Activated naive CD8-positive, alpha-beta T cell treated with anti-CD3 and anti-CD28 coated beads, Interleukin-2, amount 50 U/mL, for 24 hours (primary cell): ENCODE measurements around the gene AP1B1.
A peak's percentile ranks its signal among the peaks of the same experiment; 100 is the strongest.
"Not testable (repeated sequence)": the region's sequence is repeated elsewhere in the genome, so short reads cannot be mapped to it uniquely, and the experiment has no call there.

Experiments used
- ATAC-seq: fragments of 150-1000 bp; cut with Tn5 transposase; one replicate; pipeline ENCODE4 v1.10.0; 2021
- DNase-seq: peaks from one replicate; pipeline ENCODE4 v3.0.0; 2021
- H3K27ac Mint-ChIP-seq: one replicate; pipeline ENCODE4 v1.8.0; 2021; ENCODE audit warnings: mild to moderate bottlenecking, mixed read lengths
- H3K27me3 Mint-ChIP-seq: one replicate; pipeline ENCODE4 v1.8.0; 2021; ENCODE audit warnings: mixed read lengths
- H3K36me3 Mint-ChIP-seq: one replicate; pipeline ENCODE4 v1.8.0; 2021; ENCODE audit warnings: low read depth, mixed read lengths
- H3K4me1 Mint-ChIP-seq: one replicate; pipeline ENCODE4 v1.8.0; 2021; ENCODE audit warnings: mixed read lengths
- H3K4me3 Mint-ChIP-seq: one replicate; pipeline ENCODE4 v1.8.0; 2021; ENCODE audit warnings: mild to moderate bottlenecking, moderate library complexity, mixed read lengths
- H3K9me3 Mint-ChIP-seq: one replicate; pipeline ENCODE4 v1.8.0; 2021; ENCODE audit warnings: mixed read lengths

AP1B1 gene

DNA sequence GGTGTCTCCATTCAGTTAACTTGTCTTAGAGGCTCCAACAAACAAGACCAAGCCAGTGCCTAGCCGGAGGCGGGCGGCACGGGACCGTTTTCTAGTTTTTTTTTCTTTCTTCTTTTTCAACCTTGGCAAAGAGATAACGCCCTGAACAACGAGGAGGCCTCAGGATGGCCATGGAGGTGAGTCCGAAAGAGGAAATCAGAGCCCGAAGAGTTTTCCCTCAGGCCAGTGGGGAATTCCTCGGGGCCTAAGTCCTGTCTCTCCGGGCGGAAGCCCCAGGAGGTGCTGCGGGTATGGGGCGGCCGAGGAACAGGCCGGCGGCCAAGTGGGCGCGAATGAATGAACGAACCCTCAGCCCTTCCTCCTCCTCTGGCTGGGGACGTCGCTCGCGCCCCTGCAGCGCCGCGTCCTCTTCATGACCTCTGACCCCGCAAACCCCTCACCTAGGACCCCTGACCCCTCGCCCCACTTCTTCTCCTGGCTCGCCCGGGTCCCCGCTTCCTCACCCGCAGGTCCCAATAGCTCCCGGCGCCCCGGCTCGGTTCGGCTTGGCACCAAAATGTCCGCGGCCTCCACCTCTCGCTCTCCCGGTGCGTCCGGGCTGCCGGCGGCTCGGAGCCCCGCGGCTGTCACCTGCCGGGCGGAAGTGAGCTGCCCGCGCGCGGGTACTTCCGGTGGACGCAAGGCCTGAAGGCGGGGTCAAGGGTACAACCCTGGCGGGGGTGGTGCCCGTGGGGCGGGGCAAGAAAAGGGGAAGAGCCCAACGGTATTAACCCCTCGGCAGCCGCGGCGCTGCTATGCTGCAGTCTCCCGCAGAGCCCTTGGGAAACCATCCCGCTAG lies at the start of gene AP1B1:
Gene AP1B1, minus strand, starts transcription at position 650 of the 838 bp plus-strand sequence. CDS start 21,327 bp downstream, outside the sequence.
- Mint-ChIP-seq H3K27me3 (no peaks in the 10 kb centered on the region), H3K4me1 (peaks cover 49% of the 10 kb centered on the region), H3K27ac (peak within 1 kb of the TSS; percentile 87), H3K4me3 (peak within 1 kb of the TSS; percentile 90), H3K9me3 (no peaks in the 10 kb centered on the region), H3K36me3 (peaks cover 6% of the 10 kb centered on the region)
- DNase-seq (peak; percentile 97), ATAC-seq (peak; percentile 97)

- no peaks in the 10 kb centered on the region for H3K4me1 Mint-ChIP-seq
- ATAC-seq (no peak), DNase-seq (no peak)
- H3K9me3 Mint-ChIP-seq: no peaks in the 10 kb centered on the region
- peaks cover 13% of the 10 kb centered on the region for H3K27me3 Mint-ChIP-seq
- H3K27ac Mint-ChIP-seq: no peak overlapping the region
- H3K4me3 Mint-ChIP-seq: no peak overlapping the region
- no peaks in the 10 kb centered on the region for H3K36me3 Mint-ChIP-seq
Measured at GRCh38 chr22:29435236-29436136, 47.1 kb upstream of the AP1B1 start.

DNA sequence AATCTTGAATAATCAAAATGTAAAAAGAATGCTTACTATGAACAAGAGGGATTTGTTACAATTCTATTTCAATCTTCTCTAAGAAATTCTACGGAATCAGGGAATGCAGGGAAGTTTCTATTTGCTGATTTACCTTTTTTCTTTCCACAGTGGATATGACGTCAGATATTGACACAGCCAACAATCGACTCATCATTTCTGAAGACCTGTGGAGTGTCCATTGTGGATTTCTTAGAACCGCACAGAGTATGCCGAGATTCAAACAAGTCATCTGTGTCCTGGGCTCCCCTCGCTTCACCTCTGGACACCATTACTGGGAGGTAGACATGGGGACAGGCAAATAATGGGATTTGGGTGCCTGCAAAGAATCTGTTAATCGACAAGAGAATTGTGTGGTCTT lies 45.9 kb upstream of the AP1B1 start:
- H3K27me3 Mint-ChIP-seq: peaks cover 13% of the 10 kb centered on the region
- no peaks in the 10 kb centered on the region for H3K36me3 Mint-ChIP-seq

GRCh38 chr22:29433856-29434255 lies 45.5 kb upstream of the AP1B1 start:
- ATAC-seq: no peak
- no peaks in the 10 kb centered on the region for H3K4me1 Mint-ChIP-seq
- no peaks in the 10 kb centered on the region for H3K36me3 Mint-ChIP-seq
- no peak for DNase-seq
- H3K9me3 Mint-ChIP-seq: no peaks in the 10 kb centered on the region
- peaks cover 13% of the 10 kb centered on the region for H3K27me3 Mint-ChIP-seq
- no peak overlapping the region for H3K27ac Mint-ChIP-seq
- no peak overlapping the region for H3K4me3 Mint-ChIP-seq

More for the DNA sequence above, 45.9 kb upstream of the AP1B1 start:
- no peaks in the 10 kb centered on the region for H3K4me1 Mint-ChIP-seq
- no peak overlapping the region for H3K4me3 Mint-ChIP-seq
- DNase-seq (no peak), ATAC-seq (no peak)
- no peak overlapping the region for H3K27ac Mint-ChIP-seq
- H3K9me3 Mint-ChIP-seq: no peaks in the 10 kb centered on the region

DNA sequence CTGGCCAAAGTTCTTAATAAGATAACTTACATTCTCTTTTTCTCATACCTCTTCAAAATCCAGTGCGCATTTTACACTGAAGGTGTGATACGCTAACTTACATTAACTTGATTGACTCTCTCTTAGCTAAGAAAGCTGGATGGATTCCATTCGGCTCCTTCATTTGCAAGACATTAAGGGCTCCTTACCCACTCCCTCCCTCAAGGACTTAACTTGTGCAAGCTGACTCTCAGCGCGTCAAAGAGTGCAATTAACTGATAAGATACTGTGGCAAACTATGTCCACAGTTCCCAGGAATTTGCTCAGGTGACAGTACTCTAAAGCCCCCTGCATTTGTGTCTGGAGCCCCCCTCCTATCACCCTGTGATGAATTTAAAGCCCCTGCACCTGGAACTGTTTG lies 43.6 kb upstream of the AP1B1 start:
- H3K4me1 Mint-ChIP-seq: no peaks in the 10 kb centered on the region
- H3K27me3 Mint-ChIP-seq: peaks cover 13% of the 10 kb centered on the region
- ATAC-seq: no peak
- no peak overlapping the region for H3K27ac Mint-ChIP-seq
- no peak overlapping the region for H3K4me3 Mint-ChIP-seq
- DNase-seq: no peak
- no peaks in the 10 kb centered on the region for H3K36me3 Mint-ChIP-seq
- H3K9me3 Mint-ChIP-seq: no peaks in the 10 kb centered on the region

GRCh38 chr22:29427176-29427760 lies 38.9 kb upstream of the AP1B1 start:
- no peak overlapping the region for H3K4me3 Mint-ChIP-seq
- DNase-seq (no peak), ATAC-seq (no peak)
- peaks cover 3% of the 10 kb centered on the region for H3K27me3 Mint-ChIP-seq
- H3K36me3 Mint-ChIP-seq: no peaks in the 10 kb centered on the region
- no peaks in the 10 kb centered on the region for H3K4me1 Mint-ChIP-seq
- no peaks in the 10 kb centered on the region for H3K9me3 Mint-ChIP-seq
- H3K27ac Mint-ChIP-seq: no peak overlapping the region

DNA sequence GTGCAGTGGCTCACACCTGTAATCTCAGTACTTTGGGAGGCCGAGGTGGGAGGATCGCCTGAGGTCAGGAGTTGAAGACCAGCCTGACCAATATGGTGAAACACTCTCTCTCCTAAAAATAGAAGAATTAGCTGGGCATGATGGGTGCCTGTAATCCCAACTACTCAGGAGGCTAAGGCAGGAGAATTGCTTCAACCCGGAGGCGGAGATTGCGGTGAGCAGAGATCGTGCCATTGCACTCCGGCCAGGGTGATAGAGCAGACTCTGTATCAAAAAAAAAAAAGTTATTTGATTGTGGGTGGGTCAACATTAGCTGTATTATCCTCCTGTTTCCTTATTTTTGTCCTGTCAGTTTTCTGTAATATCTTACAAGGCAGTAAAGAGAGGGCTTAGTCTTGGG lies 38.1 kb upstream of the AP1B1 start:
- Mint-ChIP-seq H3K36me3 (no peaks in the 10 kb centered on the region), H3K4me3 (no peak overlapping the region), H3K9me3 (no peaks in the 10 kb centered on the region), H3K27me3 (peaks cover 3% of the 10 kb centered on the region), H3K27ac (no peak overlapping the region), H3K4me1 (no peaks in the 10 kb centered on the region)
- DNase-seq (no peak), ATAC-seq (no peak)

DNA sequence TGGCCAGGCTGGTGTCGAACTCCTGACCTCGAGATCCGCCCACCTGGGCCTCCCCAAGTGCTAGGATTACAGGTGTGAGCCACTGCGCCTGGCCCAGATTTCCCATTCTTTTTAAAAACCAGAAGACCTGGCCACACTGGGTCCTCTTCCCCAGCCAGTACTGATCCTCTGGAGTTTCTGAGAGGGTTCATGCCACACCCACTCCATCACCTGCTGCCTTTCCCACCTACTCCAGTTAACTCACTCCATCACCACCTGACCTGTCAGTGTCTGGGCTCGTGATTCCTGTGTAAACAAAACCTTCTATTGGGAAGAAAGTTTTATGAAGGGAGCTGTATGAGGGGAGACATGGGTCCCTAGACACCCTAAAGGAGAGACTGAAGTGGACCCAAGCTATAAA lies 30.3 kb upstream of the AP1B1 start:
- not testable (repeated sequence) for H3K9me3 Mint-ChIP-seq, H3K27ac Mint-ChIP-seq, DNase-seq, H3K36me3 Mint-ChIP-seq, H3K27me3 Mint-ChIP-seq, ATAC-seq, H3K4me3 Mint-ChIP-seq
- H3K4me1 Mint-ChIP-seq: peaks cover 23% of the 10 kb centered on the region

- DNase-seq: peak; percentile 50
- peak overlapping the region; percentile 98 for H3K27ac Mint-ChIP-seq
Measured at GRCh38 chr22:29414951-29415591, 26.7 kb upstream of the AP1B1 start.

GRCh38 chr22:29412772-29413171 lies 24.4 kb upstream of the AP1B1 start:
- not testable (repeated sequence) for DNase-seq, H3K27me3 Mint-ChIP-seq, H3K4me3 Mint-ChIP-seq, H3K27ac Mint-ChIP-seq, H3K36me3 Mint-ChIP-seq, H3K9me3 Mint-ChIP-seq
- H3K4me1 Mint-ChIP-seq: peaks cover 27% of the 10 kb centered on the region
- ATAC-seq: peak; percentile 84

More at GRCh38 chr22:29414951-29415591, 26.7 kb upstream of the AP1B1 start:
- not testable (repeated sequence) for H3K27me3 Mint-ChIP-seq, H3K9me3 Mint-ChIP-seq, H3K36me3 Mint-ChIP-seq
- Mint-ChIP-seq H3K4me1 (peaks cover 27% of the 10 kb centered on the region), H3K4me3 (peak overlapping the region; percentile 87)
- ATAC-seq: peak; percentile 67

- not testable (repeated sequence) for DNase-seq, H3K36me3 Mint-ChIP-seq, ATAC-seq, H3K27me3 Mint-ChIP-seq, H3K4me3 Mint-ChIP-seq, H3K9me3 Mint-ChIP-seq
- peaks cover 27% of the 10 kb centered on the region for H3K4me1 Mint-ChIP-seq
- H3K27ac Mint-ChIP-seq: peak overlapping the region; percentile 20
Measured at GRCh38 chr22:29411569-29412211, 23.3 kb upstream of the AP1B1 start.

DNA sequence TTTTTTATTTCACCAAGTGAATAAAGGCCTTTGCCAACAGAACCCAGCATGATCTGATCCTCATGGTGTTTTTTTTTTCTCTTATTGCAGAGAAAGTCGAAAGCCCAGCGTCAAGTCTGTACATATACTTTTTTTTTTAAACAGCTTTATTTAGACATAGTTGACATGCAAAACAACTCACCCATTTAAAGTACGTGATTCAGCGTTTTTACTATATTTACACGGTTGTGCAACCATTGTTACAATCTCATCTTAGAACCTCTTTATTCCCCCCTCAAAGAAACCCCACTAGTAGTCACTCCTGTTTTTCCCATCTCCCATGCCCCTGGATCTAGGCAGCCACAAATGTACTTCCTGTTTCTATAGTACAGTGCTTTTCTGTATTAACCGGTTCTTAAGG lies 20.6 kb upstream of the AP1B1 start:
- peaks cover 9% of the 10 kb centered on the region for H3K4me1 Mint-ChIP-seq
- H3K9me3 Mint-ChIP-seq: no peaks in the 10 kb centered on the region
- DNase-seq: no peak
- ATAC-seq: no peak
- no peaks in the 10 kb centered on the region for H3K36me3 Mint-ChIP-seq
- H3K27me3 Mint-ChIP-seq: no peaks in the 10 kb centered on the region
- no peak overlapping the region for H3K27ac Mint-ChIP-seq
- no peak overlapping the region for H3K4me3 Mint-ChIP-seq

DNA sequence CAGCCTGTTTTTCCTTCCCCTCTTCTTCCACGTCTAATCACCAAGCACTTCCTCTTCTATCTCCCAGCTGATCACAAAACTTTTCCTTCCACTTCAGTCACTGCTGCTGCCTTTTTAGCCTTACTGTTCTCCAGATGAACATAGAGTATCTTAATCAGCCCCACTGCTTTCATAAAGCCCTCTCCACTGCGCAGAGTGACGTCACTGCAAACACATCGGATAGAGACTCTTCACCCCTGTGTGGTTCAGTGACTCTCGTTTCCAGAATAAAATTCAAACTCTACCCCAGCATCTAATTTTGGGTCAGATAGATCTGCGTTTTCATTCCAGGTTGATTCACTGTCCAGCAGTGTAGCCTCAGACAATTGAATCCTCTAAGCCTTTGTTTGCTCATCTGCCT lies 13.2 kb upstream of the AP1B1 start:
- H3K27ac Mint-ChIP-seq, DNase-seq, ATAC-seq, H3K36me3 Mint-ChIP-seq, H3K27me3 Mint-ChIP-seq, H3K4me3 Mint-ChIP-seq, H3K9me3 Mint-ChIP-seq, H3K4me1 Mint-ChIP-seq: not testable (repeated sequence)

DNA sequence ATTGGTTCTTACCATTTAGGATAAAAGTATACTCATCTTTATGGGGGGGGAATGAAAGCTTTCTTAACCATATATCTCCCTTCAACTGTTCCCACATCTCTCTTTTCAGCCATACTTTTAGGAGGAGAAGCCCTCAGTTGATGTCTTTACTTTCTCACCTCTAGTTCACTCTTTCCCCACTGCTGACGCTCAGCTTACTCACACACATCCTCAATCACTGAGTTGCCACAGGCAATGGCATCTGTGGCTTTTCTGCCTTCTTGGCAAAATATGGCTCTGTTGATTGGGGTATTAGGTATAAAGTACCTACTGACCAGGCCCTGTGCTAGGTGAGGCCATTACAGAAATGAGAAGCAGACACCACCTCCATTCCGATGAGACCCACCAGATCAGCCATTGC lies 12.2 kb upstream of the AP1B1 start:
- Mint-ChIP-seq H3K4me3 (no peak overlapping the region), H3K4me1 (no peaks in the 10 kb centered on the region), H3K9me3 (no peaks in the 10 kb centered on the region), H3K36me3 (no peaks in the 10 kb centered on the region), H3K27ac (no peak overlapping the region), H3K27me3 (peaks cover 4% of the 10 kb centered on the region)
- DNase-seq (no peak), ATAC-seq (no peak)
